Measurements from ENCODE around the gene OSBP2.

OSBP2 gene

GRCh38 chr22:30680991-30681770 is 13.5 kb upstream of the OSBP2 start:
- DNase-seq (ENCODE audit: insufficient read length, low spot score): no peak
- no peak for FAIRE-seq
- TF ChIP-seq, protein P1, sequence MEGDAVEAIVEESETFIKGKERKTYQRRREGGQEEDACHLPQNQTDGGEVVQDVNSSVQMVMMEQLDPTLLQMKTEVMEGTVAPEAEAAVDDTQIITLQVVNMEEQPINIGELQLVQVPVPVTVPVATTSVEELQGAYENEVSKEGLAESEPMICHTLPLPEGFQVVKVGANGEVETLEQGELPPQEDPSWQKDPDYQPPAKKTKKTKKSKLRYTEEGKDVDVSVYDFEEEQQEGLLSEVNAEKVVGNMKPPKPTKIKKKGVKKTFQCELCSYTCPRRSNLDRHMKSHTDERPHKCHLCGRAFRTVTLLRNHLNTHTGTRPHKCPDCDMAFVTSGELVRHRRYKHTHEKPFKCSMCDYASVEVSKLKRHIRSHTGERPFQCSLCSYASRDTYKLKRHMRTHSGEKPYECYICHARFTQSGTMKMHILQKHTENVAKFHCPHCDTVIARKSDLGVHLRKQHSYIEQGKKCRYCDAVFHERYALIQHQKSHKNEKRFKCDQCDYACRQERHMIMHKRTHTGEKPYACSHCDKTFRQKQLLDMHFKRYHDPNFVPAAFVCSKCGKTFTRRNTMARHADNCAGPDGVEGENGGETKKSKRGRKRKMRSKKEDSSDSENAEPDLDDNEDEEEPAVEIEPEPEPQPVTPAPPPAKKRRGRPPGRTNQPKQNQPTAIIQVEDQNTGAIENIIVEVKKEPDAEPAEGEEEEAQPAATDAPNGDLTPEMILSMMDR (IDR thresholded peaks at IDR 0.05; ENCODE audit: insufficient read depth, missing control alignments): no peak

GRCh38 chr22:30681831-30682230 is 12.8 kb upstream of the OSBP2 start:
- DNase-seq (ENCODE audit: insufficient read length, low spot score) (no peak), FAIRE-seq (no peak)
- TF ChIP-seq, protein P1 (IDR thresholded peaks at IDR 0.05; ENCODE audit: insufficient read depth, missing control alignments): no peak

- TF ChIP-seq, protein P1 (IDR thresholded peaks at IDR 0.05; ENCODE audit: insufficient read depth, missing control alignments): no peak
- DNase-seq (ENCODE audit: insufficient read length, low spot score) (no peak), FAIRE-seq (no peak)
Measured at GRCh38 chr22:30685178-30685577, 9.5 kb upstream of the OSBP2 start.

DNA sequence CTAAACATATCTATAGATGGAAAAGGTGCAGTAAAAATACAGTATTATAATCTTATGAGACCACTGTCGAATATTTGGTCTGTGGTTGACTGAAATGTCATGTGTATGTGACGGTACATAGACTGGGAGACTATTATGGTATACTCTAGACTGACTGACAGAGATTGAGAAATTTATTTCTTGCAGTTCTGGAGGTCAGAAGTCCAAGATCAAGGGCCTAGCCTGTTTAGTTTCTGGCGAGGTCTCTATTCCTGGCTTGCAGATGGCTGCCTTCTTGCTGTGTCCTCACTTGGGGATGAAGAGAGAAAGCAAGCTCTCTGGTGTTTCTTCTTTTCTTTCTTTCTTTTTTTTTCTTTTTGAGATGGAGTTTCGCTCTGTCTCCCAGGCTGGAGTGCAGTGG is 7.3 kb upstream of the OSBP2 start:
- FAIRE-seq (no peak), DNase-seq (ENCODE audit: insufficient read length, low spot score) (no peak)
- TF ChIP-seq, protein P1 (IDR thresholded peaks at IDR 0.05; ENCODE audit: insufficient read depth, missing control alignments): no peak

DNA sequence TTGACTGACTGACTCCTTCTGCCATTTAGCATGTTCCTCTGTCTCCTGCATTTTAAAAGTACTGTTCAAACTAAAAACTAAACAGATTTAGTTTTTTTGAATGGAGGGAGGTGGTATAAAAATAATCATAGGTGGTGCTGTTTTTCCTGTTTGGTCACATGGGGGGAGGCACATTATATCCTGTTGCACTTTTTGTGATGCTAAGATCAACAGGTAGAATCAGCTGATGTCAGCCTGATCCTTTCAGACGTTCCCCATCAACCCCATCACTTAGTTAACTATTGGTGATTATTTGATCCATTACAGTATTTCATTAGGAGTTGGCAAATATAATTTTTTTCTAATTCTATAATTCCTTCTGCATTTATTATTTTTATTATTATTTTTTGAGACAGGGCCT is 5.1 kb upstream of the OSBP2 start:
- FAIRE-seq (no peak), DNase-seq (ENCODE audit: insufficient read length, low spot score) (no peak)
- TF ChIP-seq, protein P1 (IDR thresholded peaks at IDR 0.05; ENCODE audit: insufficient read depth, missing control alignments): no peak

DNA sequence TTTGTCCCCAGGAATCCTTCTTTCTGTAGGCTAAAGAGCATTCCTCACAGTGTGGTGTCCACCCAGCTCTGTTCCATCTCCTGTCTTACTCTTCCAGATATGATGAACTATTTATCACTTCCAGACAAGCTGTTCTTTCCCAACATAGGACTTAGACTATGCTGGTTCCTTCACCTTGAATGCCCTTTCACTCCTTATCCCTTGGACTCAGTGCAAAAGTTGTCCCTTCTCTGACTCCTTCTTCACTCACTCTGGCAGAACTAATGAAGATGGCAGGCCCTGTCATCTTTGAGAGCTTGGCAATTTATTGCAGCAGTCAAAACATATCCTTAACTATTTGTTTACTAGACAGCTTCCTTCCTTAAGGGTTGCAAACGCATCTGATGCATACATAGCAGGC is 3.5 kb upstream of the OSBP2 start:
- FAIRE-seq (no peak), DNase-seq (ENCODE audit: insufficient read length, low spot score) (no peak)
- TF ChIP-seq, protein P1 (IDR thresholded peaks at IDR 0.05; ENCODE audit: insufficient read depth, missing control alignments): no peak

GRCh38 chr22:30694171-30694639 is 469 bp upstream of the OSBP2 start:
- TF ChIP-seq, protein P1 (IDR thresholded peaks at IDR 0.05; ENCODE audit: insufficient read depth, missing control alignments): no peak
- FAIRE-seq (no peak), DNase-seq (ENCODE audit: insufficient read length, low spot score) (no peak)
